ENCODE measurements around the gene TENM3. TPM values are rescaled to one million over a fixed set of nuclear protein-coding genes. Genes with fewer than 3 reads are reported as not detected.

TENM3 gene
- total RNA-seq, 1 experiment from 2014 or later, result 34.1 TPM

DNA sequence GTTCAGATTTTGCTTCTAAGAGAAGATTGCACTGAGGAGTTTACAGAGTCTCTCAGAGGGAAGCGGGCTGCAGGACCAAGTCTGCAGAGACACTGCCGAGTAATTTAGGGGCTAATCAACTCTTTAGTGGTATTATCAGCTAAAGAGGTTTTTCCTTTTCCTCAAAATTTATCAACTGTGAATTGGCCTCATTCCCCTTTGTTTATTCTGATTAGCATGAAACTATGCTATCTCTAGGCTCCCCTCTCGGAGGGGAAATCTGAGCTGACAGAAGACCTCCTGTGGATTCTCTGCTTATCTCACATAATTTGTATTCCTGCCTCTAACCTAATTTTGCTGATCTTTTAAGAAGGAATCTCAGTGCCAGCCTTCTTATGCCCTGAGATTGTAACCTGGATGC, 473.0 kb downstream of the TENM3 start:
- Mint-ChIP-seq H3K4me3 (ENCODE audit: unreplicated experiment) (no peak overlapping the region), H3K9me3 (ENCODE audit: unreplicated experiment) (no peaks in the 10 kb centered on the region), H3K27ac (ENCODE audit: low read depth, unreplicated experiment) (no peak overlapping the region), H3K36me3 (ENCODE audit: insufficient read depth, unreplicated experiment) (peaks cover 21% of the 10 kb centered on the region), H3K4me1 (ENCODE audit: insufficient read depth, unreplicated experiment) (no peaks in the 10 kb centered on the region), H3K27me3 (ENCODE audit: insufficient read depth, unreplicated experiment) (no peaks in the 10 kb centered on the region)
- intact Hi-C loops (cut with micrococcal nuclease), result no loop called here
- BruUV-seq (replicated peaks), result no TSS peak
- ChIA-PET POLR2A (interaction anchor here (1.3 kb wide), 1 partner anchor 21 kb away, joined by 4 read pairs; no protein-coding TSS in a partner anchor), CTCF (no interaction called here)
- TF ChIP-seq, protein P1, sequence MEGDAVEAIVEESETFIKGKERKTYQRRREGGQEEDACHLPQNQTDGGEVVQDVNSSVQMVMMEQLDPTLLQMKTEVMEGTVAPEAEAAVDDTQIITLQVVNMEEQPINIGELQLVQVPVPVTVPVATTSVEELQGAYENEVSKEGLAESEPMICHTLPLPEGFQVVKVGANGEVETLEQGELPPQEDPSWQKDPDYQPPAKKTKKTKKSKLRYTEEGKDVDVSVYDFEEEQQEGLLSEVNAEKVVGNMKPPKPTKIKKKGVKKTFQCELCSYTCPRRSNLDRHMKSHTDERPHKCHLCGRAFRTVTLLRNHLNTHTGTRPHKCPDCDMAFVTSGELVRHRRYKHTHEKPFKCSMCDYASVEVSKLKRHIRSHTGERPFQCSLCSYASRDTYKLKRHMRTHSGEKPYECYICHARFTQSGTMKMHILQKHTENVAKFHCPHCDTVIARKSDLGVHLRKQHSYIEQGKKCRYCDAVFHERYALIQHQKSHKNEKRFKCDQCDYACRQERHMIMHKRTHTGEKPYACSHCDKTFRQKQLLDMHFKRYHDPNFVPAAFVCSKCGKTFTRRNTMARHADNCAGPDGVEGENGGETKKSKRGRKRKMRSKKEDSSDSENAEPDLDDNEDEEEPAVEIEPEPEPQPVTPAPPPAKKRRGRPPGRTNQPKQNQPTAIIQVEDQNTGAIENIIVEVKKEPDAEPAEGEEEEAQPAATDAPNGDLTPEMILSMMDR (IDR thresholded peaks at IDR 0.05; ENCODE audit: unreplicated experiment), result no peak
- no peak for DNase-seq (ENCODE audit: unreplicated experiment)

DNA sequence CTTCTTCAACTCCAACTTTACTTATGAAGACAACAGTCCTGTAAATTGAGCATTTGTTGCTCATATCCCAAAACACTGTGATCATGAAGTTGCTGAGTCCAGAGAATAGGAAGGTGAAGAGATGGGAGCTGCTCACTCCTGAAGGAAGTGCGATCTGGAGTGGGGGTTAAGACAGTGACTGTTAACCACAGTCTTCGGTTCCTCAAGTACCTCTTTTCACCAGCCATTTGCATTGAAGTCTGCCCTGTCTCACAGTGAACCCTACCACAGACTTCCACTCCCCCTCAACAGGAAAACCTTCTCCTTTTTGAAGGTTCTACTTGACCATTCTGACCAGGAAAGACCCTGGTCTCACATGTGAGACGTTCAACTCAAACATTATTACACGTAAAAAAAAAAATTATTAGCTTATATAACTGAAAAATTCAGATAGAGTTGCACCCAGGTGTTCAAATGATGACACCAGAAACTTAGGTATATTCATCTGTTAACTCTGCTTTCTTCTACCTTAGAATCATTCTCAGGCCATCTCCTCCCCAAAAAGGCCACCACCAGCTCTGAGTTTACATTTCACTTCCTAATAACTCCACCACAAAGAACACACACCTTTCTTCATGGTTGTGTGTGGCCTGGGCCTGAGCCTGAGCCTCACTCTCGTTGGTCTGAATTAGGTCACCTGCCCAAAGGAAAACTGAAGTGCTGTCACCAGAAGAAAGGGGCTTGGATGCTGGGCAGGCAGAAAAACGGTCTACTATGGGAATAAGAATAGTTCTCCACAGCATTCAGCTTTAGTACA, 474.8 kb downstream of the TENM3 start:
- no TSS peak for BruUV-seq (replicated peaks)
- CTCF ChIA-PET, result no interaction called here
- no peaks in the 10 kb centered on the region for H3K4me1 Mint-ChIP-seq (ENCODE audit: insufficient read depth, unreplicated experiment)
- H3K9me3 Mint-ChIP-seq (ENCODE audit: unreplicated experiment), result no peaks in the 10 kb centered on the region
- intact Hi-C loops (cut with micrococcal nuclease), result no loop called here
- H3K27ac Mint-ChIP-seq (ENCODE audit: low read depth, unreplicated experiment), result peak overlapping the region; percentile 50
- no peaks in the 10 kb centered on the region for H3K27me3 Mint-ChIP-seq (ENCODE audit: insufficient read depth, unreplicated experiment)
- POLR2A ChIA-PET, result interaction anchor here (0.5 to 1.0 kb wide), 2 partner anchors 9 to 20 kb away, joined by 3 to 5 read pairs; no protein-coding TSS in a partner anchor
- TF ChIP-seq, protein P1 (IDR thresholded peaks at IDR 0.05; ENCODE audit: unreplicated experiment), result no peak
- H3K4me3 Mint-ChIP-seq (ENCODE audit: unreplicated experiment), result no peak overlapping the region
- no peak for DNase-seq (ENCODE audit: unreplicated experiment)
- H3K36me3 Mint-ChIP-seq (ENCODE audit: insufficient read depth, unreplicated experiment), result peaks cover 21% of the 10 kb centered on the region

DNA sequence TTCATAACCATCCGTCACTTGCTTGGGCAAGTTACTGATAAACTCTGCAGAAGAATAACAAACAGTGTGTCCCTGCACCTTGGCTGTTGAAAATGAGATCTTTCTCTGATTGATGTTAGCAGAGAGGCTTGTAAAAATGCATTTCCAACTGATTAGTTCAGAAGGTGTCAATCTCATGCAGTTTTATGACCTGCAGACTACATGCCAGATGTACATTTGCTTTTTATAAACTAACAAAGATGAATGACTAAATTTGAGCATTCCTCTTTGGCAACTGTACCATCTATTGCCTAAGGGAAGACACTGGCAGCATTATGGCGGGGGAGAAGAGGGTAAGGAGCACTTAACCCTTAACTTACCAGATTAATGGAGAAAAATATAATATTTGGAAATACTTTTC, 481.2 kb downstream of the TENM3 start:
- peaks cover 6% of the 10 kb centered on the region for H3K4me1 Mint-ChIP-seq (ENCODE audit: insufficient read depth, unreplicated experiment)
- TF ChIP-seq, protein P1 (IDR thresholded peaks at IDR 0.05; ENCODE audit: unreplicated experiment), result no peak
- H3K36me3 Mint-ChIP-seq (ENCODE audit: insufficient read depth, unreplicated experiment), result no peaks in the 10 kb centered on the region
- no peaks in the 10 kb centered on the region for H3K9me3 Mint-ChIP-seq (ENCODE audit: unreplicated experiment)
- H3K4me3 Mint-ChIP-seq (ENCODE audit: unreplicated experiment), result no peak overlapping the region
- H3K27ac Mint-ChIP-seq (ENCODE audit: low read depth, unreplicated experiment), result no peak overlapping the region
- intact Hi-C loops (cut with micrococcal nuclease), result no loop called here
- ChIA-PET CTCF (no interaction called here), POLR2A (no interaction called here)
- peak; percentile 48 for DNase-seq (ENCODE audit: unreplicated experiment)
- no TSS peak for BruUV-seq (replicated peaks)
- H3K27me3 Mint-ChIP-seq (ENCODE audit: insufficient read depth, unreplicated experiment), result no peaks in the 10 kb centered on the region

DNA sequence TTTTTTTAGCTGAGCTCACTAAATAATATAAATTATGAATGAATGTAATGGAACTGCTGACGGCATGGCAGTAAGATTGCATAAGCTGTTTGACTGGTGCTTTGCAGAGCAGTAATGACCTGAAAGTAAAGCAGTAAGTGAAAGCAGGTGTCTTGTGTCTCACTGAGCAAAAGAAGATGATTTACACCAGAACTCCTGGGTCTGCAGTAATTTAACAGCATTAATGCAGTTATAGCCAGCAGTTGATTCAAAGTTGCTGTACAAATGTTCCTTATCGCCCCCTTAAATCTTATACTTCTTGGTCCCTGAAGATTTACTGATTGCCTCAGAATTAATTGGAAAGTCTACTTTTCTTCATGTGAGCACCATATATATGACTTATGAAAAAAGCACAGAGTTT, 486.3 kb downstream of the TENM3 start:
- ChIA-PET CTCF (no interaction called here), POLR2A (no interaction called here)
- Mint-ChIP-seq H3K4me1 (ENCODE audit: insufficient read depth, unreplicated experiment) (no peaks in the 10 kb centered on the region), H3K27me3 (ENCODE audit: insufficient read depth, unreplicated experiment) (no peaks in the 10 kb centered on the region), H3K36me3 (ENCODE audit: insufficient read depth, unreplicated experiment) (peaks cover 12% of the 10 kb centered on the region), H3K4me3 (ENCODE audit: unreplicated experiment) (no peak overlapping the region), H3K9me3 (ENCODE audit: unreplicated experiment) (peaks cover 7% of the 10 kb centered on the region), H3K27ac (ENCODE audit: low read depth, unreplicated experiment) (no peak overlapping the region)
- BruUV-seq (replicated peaks), result no TSS peak
- TF ChIP-seq, protein P1 (IDR thresholded peaks at IDR 0.05; ENCODE audit: unreplicated experiment), result no peak
- intact Hi-C loops (cut with micrococcal nuclease), result no loop called here
- no peak for DNase-seq (ENCODE audit: unreplicated experiment)
